Daoy (cell line): Measurements from ENCODE around the gene CLC. TPM values are rescaled to one million over a fixed set of nuclear protein-coding genes. Genes with fewer than 3 reads are reported as not detected.

Source experiments
- total RNA-seq: library from RNA; depleted of rRNA; stranded (reverse); fragments of >200 nt; shearing (Covaris generic); gene quantifications from 2 replicates; pipeline ENCODE4 v1.2.3, GENCODE V29; 2014; rRNA removed

Gene CLC
- total RNA-seq, 1 experiment from 2014 or later, result not detected

Other genes starting within 250 kb of the CLC start
- gene DLL3, start 239.1 kb downstream of the CLC start, total RNA-seq, result 3.6 and 5.0 TPM in 2 replicates
- gene SELENOV, start 222.9 kb downstream of the CLC start, total RNA-seq, result 0.57 and 6.3 TPM in 2 replicates
- gene EID2B, start 205.2 kb downstream of the CLC start, total RNA-seq, result 5.7 and 5.8 TPM in 2 replicates
- gene EID2, start 197.9 kb downstream of the CLC start, total RNA-seq, result 13.0 and 16.1 TPM in 2 replicates
- gene LGALS13, start 135.5 kb downstream of the CLC start, total RNA-seq, result not detected in 2 replicates
- gene LGALS16, start 82.1 kb downstream of the CLC start, total RNA-seq, result not detected in 2 replicates
- gene LGALS14, start 33.5 kb downstream of the CLC start, total RNA-seq, result not detected in 2 replicates
- not detected in 2 replicates for gene LEUTX, start 40.8 kb upstream of the CLC start, total RNA-seq
- gene DYRK1B, start 96.1 kb upstream of the CLC start, total RNA-seq, result 1.3 and 1.5 TPM in 2 replicates
- 345 and 375 TPM in 2 replicates for gene FBL, start 108.3 kb upstream of the CLC start, total RNA-seq
- 0.92 and 1.5 TPM in 2 replicates for gene FCGBP, start 196.6 kb upstream of the CLC start, total RNA-seq
- gene PSMC4, start 233.1 kb upstream of the CLC start, total RNA-seq, result 483 and 520 TPM in 2 replicates